Ishikawa (cell line): ENCODE data around the gene CGB1.

Experiments
- EGR1 ChIP-seq: IDR thresholded peaks from 2 replicates; pipeline ENCODE4 v1.6.1; 2012
- FOXM1 ChIP-seq: IDR thresholded peaks from 2 replicates; pipeline ENCODE4 v1.6.1; 2012; ENCODE audit warnings: low read depth, borderline replicate concordance
- MAX ChIP-seq: IDR thresholded peaks from 2 replicates; pipeline ENCODE4 v1.6.1; 2012
- RAD21 ChIP-seq: IDR thresholded peaks from 2 replicates; pipeline ENCODE4 v1.6.1; 2012; ENCODE audit warnings: low read depth
- TCF12 ChIP-seq: IDR thresholded peaks from 2 replicates; pipeline ENCODE4 v1.6.1; 2012; ENCODE audit warnings: low read depth
- YY1 ChIP-seq: IDR thresholded peaks from 2 replicates; pipeline ENCODE4 v1.6.1; 2012; ENCODE audit warnings: low read depth

GRCh38 chr19:49069026-49069425, 32.3 kb upstream of the CGB1 start:
- TF ChIP-seq RAD21 (no peak), TCF12 (no peak), YY1 (no peak), MAX (no peak), FOXM1 (no peak), EGR1 (no peak)
